ENCODE results near the gene ATP8A2.

DNA sequence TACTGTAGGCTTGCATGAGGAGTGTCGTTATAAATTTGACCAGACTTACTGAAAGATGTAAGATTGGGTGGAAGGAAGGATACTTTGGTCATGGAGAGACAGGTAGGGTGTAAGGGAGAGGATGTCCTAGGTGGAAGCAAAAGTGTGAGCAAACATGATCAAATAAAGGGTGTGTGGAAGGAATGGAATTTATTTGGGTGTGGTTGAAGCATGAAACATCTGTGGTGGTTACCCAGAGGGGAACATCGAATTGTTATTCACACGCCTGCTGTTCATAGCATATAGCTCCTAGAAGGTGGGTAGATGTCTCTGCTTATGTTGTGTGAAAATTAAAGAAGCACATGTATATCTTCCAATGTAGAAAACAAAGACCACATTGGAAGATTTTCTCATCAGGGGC lies 157.7 kb downstream of the ATP8A2 start:
- TF ChIP-seq ZNF134 (CRISPR knock-in tag; conservative IDR thresholded peaks at IDR 0.05), result no peak
- no peak for TF ChIP-seq AFF4 (CRISPR knock-in tag; IDR thresholded peaks at IDR 0.05)
- TF ChIP-seq POLR2A (conservative IDR thresholded peaks at IDR 0.05), result no peak
- TF ChIP-seq CTCF (IDR thresholded peaks at IDR 0.05 in 2 of 3, conservative IDR thresholded peaks at IDR 0.05 in 1 of 3; ENCODE audit: insufficient read depth in 2 of 3, low read depth in 1 of 3, low read length in 3 of 3), result no peak
- TF ChIP-seq XRCC3 (IDR thresholded peaks at IDR 0.05), result no peak
- no peak for TF ChIP-seq ATF1 (CRISPR knock-in tag; IDR thresholded peaks at IDR 0.05)
- TF ChIP-seq ATF1 (tag; IDR thresholded peaks at IDR 0.05), result no peak
- TF ChIP-seq ZNF778 (CRISPR knock-in tag; IDR thresholded peaks at IDR 0.05), result no peak
- no peak for TF ChIP-seq TBL1XR1 (IDR thresholded peaks at IDR 0.05; ENCODE audit: low read length in 2 of 2)
- no peak for TF ChIP-seq HMG20B (CRISPR knock-in tag; IDR thresholded peaks at IDR 0.05)
- TF ChIP-seq SMAD1 (IDR thresholded peaks at IDR 0.05; ENCODE audit: low read depth, low read length, partially characterized antibody), result no peak
- TF ChIP-seq TOE1 (IDR thresholded peaks at IDR 0.05; ENCODE audit: borderline replicate concordance), result no peak
- TF ChIP-seq TOE1 (CRISPR knock-in tag; IDR thresholded peaks at IDR 0.05; ENCODE audit: borderline replicate concordance, low read depth), result no peak
- TF ChIP-seq, protein P1, sequence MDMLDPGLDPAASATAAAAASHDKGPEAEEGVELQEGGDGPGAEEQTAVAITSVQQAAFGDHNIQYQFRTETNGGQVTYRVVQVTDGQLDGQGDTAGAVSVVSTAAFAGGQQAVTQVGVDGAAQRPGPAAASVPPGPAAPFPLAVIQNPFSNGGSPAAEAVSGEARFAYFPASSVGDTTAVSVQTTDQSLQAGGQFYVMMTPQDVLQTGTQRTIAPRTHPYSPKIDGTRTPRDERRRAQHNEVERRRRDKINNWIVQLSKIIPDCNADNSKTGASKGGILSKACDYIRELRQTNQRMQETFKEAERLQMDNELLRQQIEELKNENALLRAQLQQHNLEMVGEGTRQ (CRISPR knock-in tag; IDR thresholded peaks at IDR 0.05), result no peak
- no peak for TF ChIP-seq RERE (CRISPR knock-in tag; IDR thresholded peaks at IDR 0.05; ENCODE audit: borderline replicate concordance)
- TF ChIP-seq GTF2F1 (IDR thresholded peaks at IDR 0.05; ENCODE audit: low read depth, low read length), result no peak

All from K562 (cell line).